CD4-positive, alpha-beta memory T cell (primary cell): ENCODE measurements around the gene BABAM2. TPM values are rescaled to one million over a fixed set of nuclear protein-coding genes. Genes with fewer than 3 reads are reported as not detected.

Experiments used
- CTCF ChIA-PET: fragments of 350-600 bp; sonication (Branson Sonifier 250); formaldehyde crosslinking; loops from one replicate; lab custom pipeline; 2021; ENCODE audit warnings: inconsistent platforms; ENCODE audit not compliant: partially characterized antibody; lab: Charles Lee
- POLR2A ChIA-PET: fragments of 350-600 bp; sonication (Branson Sonifier 250); formaldehyde crosslinking; loops from one replicate; lab custom pipeline; 2021; ENCODE audit not compliant: partially characterized antibody; lab: Charles Lee
- DNase-seq, 5 donors: peaks; one replicate each; pipeline versions ENCODE4 v3.0.0 to v3.0.0-alpha.2; 2020 to 2022; ENCODE audit warnings: mixed read lengths in 1 of 5
- H3K27ac ChIP-seq: one replicate; pipeline ENCODE4 v1.7.0; 2013; ENCODE audit warnings: low read depth, low read length
- H3K27me3 ChIP-seq: 2 replicates; pipeline ENCODE4 v1.7.0; 2013; ENCODE audit warnings: mild to moderate bottlenecking, low read length, moderate library complexity; ENCODE audit not compliant: insufficient read depth
- H3K36me3 ChIP-seq: 2 replicates; pipeline ENCODE4 v1.7.0; 2013; ENCODE audit warnings: mild to moderate bottlenecking, low read length, moderate library complexity; ENCODE audit not compliant: insufficient read depth
- H3K4me1 ChIP-seq: 2 replicates; pipeline ENCODE4 v1.7.0; 2013; ENCODE audit warnings: mild to moderate bottlenecking, low read length, moderate library complexity; ENCODE audit not compliant: insufficient read depth
- H3K4me3 ChIP-seq, 2 donors: one replicate each; pipeline ENCODE4 v1.7.0; 2013; ENCODE audit warnings: low read length in 2 of 2, mild to moderate bottlenecking in 1 of 2
- H3K9me3 ChIP-seq, 2 donors: one replicate each; pipeline ENCODE4 v1.7.0; 2013; ENCODE audit warnings: low read length in 2 of 2, control low read depth in 1 of 2; ENCODE audit not compliant: control insufficient read depth in 1 of 2
- H3K27ac Mint-ChIP-seq, 7 donors: one replicate each; pipeline ENCODE4 v1.8.0; 2020 to 2021; ENCODE audit warnings: mixed read lengths in 7 of 7, mild to moderate bottlenecking in 6 of 7, inconsistent platforms in 3 of 7, moderate library complexity in 3 of 7
- H3K27me3 Mint-ChIP-seq, 2 donors: one replicate each; pipeline ENCODE4 v1.8.0; 2020 to 2021; ENCODE audit warnings: mixed read lengths in 2 of 2
- H3K36me3 Mint-ChIP-seq, 2 donors: one replicate each; pipeline ENCODE4 v1.8.0; 2020 to 2021; ENCODE audit warnings: mixed read lengths in 2 of 2, inconsistent platforms in 1 of 2, mild to moderate bottlenecking in 1 of 2
- H3K4me1 Mint-ChIP-seq, 4 donors: one replicate each; pipeline ENCODE4 v1.8.0; 2020 to 2021; ENCODE audit warnings: mixed read lengths in 4 of 4, mild to moderate bottlenecking in 1 of 4
- H3K4me3 Mint-ChIP-seq, 8 donors: one replicate each; pipeline ENCODE4 v1.8.0; 2020 to 2021; ENCODE audit warnings: mixed read lengths in 8 of 8, mild to moderate bottlenecking in 7 of 8, moderate library complexity in 6 of 8, inconsistent platforms in 3 of 8
- H3K9me3 Mint-ChIP-seq, 8 donors: one replicate each; pipeline ENCODE4 v1.8.0; 2020 to 2021; ENCODE audit warnings: mixed read lengths in 8 of 8, mild to moderate bottlenecking in 5 of 8, inconsistent platforms in 3 of 8, moderate library complexity in 1 of 8
- intact Hi-C: fragments of 100-400 bp; cut with micrococcal nuclease; formaldehyde crosslinking; loops from one replicate; pipeline ENCODE4 v1.15.1; 2023
- polyA plus RNA-seq, 2 donors: library from polyadenylated mRNA; unstranded; fragments of 300-500 nt; fragmentation: Illumina TruSeq; gene quantifications; one replicate each; pipeline ENCODE4 v1.2.3, GENCODE V29; 2021
- total RNA-seq, 2 experiments: library from RNA; stranded (reverse); gene quantifications; one replicate each; pipeline ENCODE4 v1.2.3, GENCODE V29; 2021

The BABAM2 gene
- total and polyA plus RNA-seq, 4 experiments from 2014 or later = 37.3 to 60.1 (median 48.2) TPM

DNA sequence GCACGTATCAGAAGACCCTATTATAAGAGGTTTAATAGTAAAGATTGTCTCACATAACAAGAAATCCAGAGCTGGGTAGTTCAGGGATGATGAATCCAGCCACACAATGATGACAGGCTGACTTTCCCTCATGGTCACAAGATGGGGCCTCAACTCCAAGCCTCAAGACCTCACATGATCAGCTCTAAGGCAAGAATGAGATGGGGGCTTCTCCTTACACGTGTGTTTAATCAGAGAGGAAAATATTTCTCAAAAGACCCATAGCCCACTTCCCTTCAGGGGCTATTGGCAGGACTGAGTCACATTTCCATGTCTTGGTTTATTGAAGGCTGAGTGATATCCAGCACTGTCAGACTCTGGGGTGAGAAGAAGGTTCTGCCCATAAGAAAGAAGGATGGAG, 402.0 kb downstream of the BABAM2 start:
- Histone ChIP-seq H3K27ac (no peak overlapping the region), H3K4me1 (no peaks in the 10 kb centered on the region), H3K9me3 (no peaks in the 10 kb centered on the region), H3K36me3 (no peaks in the 10 kb centered on the region), H3K27me3 (no peaks in the 10 kb centered on the region), H3K4me3 (no peak overlapping the region)
- Mint-ChIP-seq H3K4me3 (no peak overlapping the region), H3K9me3 (no peaks in the 10 kb centered on the region), H3K4me1 (peaks cover 0 to 1% (median 0%) of the 10 kb centered on the region in 4 donors), H3K27ac (peak overlapping the region in 1 of 7 donors; percentile 30), H3K27me3 (no peaks in the 10 kb centered on the region), H3K36me3 (peaks cover under 1 to 6% of the 10 kb centered on the region in 2 donors)
- ChIA-PET CTCF (no interaction called here), POLR2A (no interaction called here)
- no peak for DNase-seq
- intact Hi-C loops = no loop called here

GRCh38 chr2:28293416-28293815, 402.9 kb downstream of the BABAM2 start:
- Histone ChIP-seq H3K4me3 (no peak overlapping the region), H3K4me1 (no peaks in the 10 kb centered on the region), H3K27me3 (no peaks in the 10 kb centered on the region), H3K27ac (no peak overlapping the region), H3K36me3 (no peaks in the 10 kb centered on the region), H3K9me3 (no peaks in the 10 kb centered on the region)
- Mint-ChIP-seq H3K36me3 (peaks cover 8 to 11% of the 10 kb centered on the region in 2 donors), H3K4me1 (peaks cover 0 to 1% (median 0%) of the 10 kb centered on the region in 4 donors), H3K27me3 (no peaks in the 10 kb centered on the region), H3K9me3 (no peaks in the 10 kb centered on the region), H3K27ac (no peak overlapping the region), H3K4me3 (no peak overlapping the region)
- intact Hi-C loops = no loop called here
- CTCF ChIA-PET = no interaction called here
- POLR2A ChIA-PET = no interaction called here
- DNase-seq = no peak

DNA sequence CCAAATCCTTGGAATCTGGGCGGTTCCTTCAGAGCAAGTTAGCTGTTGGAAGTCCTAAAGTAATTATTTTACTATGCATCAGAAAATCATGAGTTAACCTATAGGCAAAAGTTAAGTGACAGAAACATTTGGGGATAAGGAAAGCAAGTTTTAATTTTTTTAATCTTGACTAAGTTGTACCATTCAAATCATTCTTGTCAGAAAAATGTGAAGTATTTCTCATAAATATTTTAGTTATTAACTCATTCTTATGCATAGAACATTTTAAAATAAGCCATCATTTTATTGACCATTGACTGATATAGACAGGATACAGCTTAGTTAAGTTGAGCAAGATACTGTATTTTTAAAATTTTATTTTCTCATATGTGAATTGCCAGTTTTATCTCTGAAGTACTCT, 403.9 kb downstream of the BABAM2 start:
- no peak for DNase-seq
- no peaks in the 10 kb centered on the region for H3K27me3 Mint-ChIP-seq
- Histone ChIP-seq H3K27me3 (no peaks in the 10 kb centered on the region), H3K4me3 (no peak overlapping the region), H3K36me3 (no peaks in the 10 kb centered on the region), H3K9me3 (no peaks in the 10 kb centered on the region), H3K27ac (no peak overlapping the region), H3K4me1 (no peaks in the 10 kb centered on the region)
- ChIA-PET POLR2A (no interaction called here), CTCF (no interaction called here)
- peaks cover 0 to 1% (median 0%) of the 10 kb centered on the region in 4 donors for H3K4me1 Mint-ChIP-seq
- peaks cover 12 to 17% of the 10 kb centered on the region in 2 donors for H3K36me3 Mint-ChIP-seq
- H3K4me3 Mint-ChIP-seq = no peak overlapping the region
- no peak overlapping the region for H3K27ac Mint-ChIP-seq
- intact Hi-C loops = no loop called here
- no peaks in the 10 kb centered on the region for H3K9me3 Mint-ChIP-seq

- Histone ChIP-seq H3K36me3 (no peaks in the 10 kb centered on the region), H3K27me3 (no peaks in the 10 kb centered on the region), H3K4me3 (no peak overlapping the region), H3K9me3 (no peaks in the 10 kb centered on the region), H3K4me1 (no peaks in the 10 kb centered on the region), H3K27ac (no peak overlapping the region)
- H3K27me3 Mint-ChIP-seq = no peaks in the 10 kb centered on the region
- DNase-seq = no peak
- peak overlapping the region in 2 of 7 donors; percentile 13 to 27 for H3K27ac Mint-ChIP-seq
- no peak overlapping the region for H3K4me3 Mint-ChIP-seq
- H3K36me3 Mint-ChIP-seq = peaks cover 24 to 31% of the 10 kb centered on the region in 2 donors
- intact Hi-C loops = no loop called here
- peaks cover 0 to 1% (median 0%) of the 10 kb centered on the region in 4 donors for H3K4me1 Mint-ChIP-seq
- POLR2A ChIA-PET = no interaction called here
- no peaks in the 10 kb centered on the region for H3K9me3 Mint-ChIP-seq
- CTCF ChIA-PET = no interaction called here
Measured at GRCh38 chr2:28296243-28296642, 405.7 kb downstream of the BABAM2 start.

- Mint-ChIP-seq H3K36me3 (peaks cover 27 to 36% of the 10 kb centered on the region in 2 donors), H3K27me3 (no peaks in the 10 kb centered on the region), H3K4me3 (no peak overlapping the region), H3K9me3 (no peaks in the 10 kb centered on the region), H3K4me1 (peaks cover 0 to 3% (median 0%) of the 10 kb centered on the region in 4 donors), H3K27ac (no peak overlapping the region)
- Histone ChIP-seq H3K9me3 (no peaks in the 10 kb centered on the region), H3K4me1 (no peaks in the 10 kb centered on the region), H3K27me3 (no peaks in the 10 kb centered on the region), H3K4me3 (no peak overlapping the region), H3K27ac (no peak overlapping the region), H3K36me3 (no peaks in the 10 kb centered on the region)
- intact Hi-C loops = no loop called here
- ChIA-PET CTCF (no interaction called here), POLR2A (no interaction called here)
- no peak for DNase-seq
Measured at GRCh38 chr2:28296904-28297303, 406.4 kb downstream of the BABAM2 start.

GRCh38 chr2:28297531-28297930, 407.0 kb downstream of the BABAM2 start:
- Histone ChIP-seq H3K4me3 (no peak overlapping the region), H3K36me3 (no peaks in the 10 kb centered on the region), H3K9me3 (no peaks in the 10 kb centered on the region), H3K27me3 (no peaks in the 10 kb centered on the region), H3K4me1 (no peaks in the 10 kb centered on the region), H3K27ac (no peak overlapping the region)
- H3K36me3 Mint-ChIP-seq = peaks cover 31 to 38% of the 10 kb centered on the region in 2 donors
- H3K27me3 Mint-ChIP-seq = no peaks in the 10 kb centered on the region
- POLR2A ChIA-PET = no interaction called here
- DNase-seq = no peak
- H3K27ac Mint-ChIP-seq = peak overlapping the region in 2 of 7 donors; percentile 31 to 80
- peaks cover 0 to 3% (median 0%) of the 10 kb centered on the region in 4 donors for H3K4me1 Mint-ChIP-seq
- no peaks in the 10 kb centered on the region for H3K9me3 Mint-ChIP-seq
- H3K4me3 Mint-ChIP-seq = no peak overlapping the region
- intact Hi-C loops = no loop called here
- CTCF ChIA-PET = no interaction called here

DNA sequence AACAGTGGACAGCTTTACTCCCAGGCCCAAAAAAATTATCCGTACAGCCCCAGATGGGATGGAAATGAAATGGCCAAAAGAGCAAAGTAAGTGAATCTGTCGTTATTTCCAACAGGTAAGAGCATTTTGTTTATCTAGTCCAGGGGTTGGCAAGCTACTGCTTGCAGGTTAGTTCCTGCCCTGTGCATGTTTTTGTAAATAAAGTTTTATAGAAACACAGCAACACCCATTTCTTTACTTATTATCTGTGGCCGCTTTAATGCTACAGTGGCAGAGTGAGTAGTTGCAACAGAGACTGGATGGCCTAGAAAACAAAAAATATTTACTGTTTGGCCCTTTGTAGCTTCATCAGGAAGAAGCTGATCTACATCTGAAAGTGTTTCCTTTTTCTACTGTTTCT, 407.9 kb downstream of the BABAM2 start:
- H3K27ac Mint-ChIP-seq = peak overlapping the region in 1 of 7 donors; percentile 18
- H3K4me1 ChIP-seq = no peaks in the 10 kb centered on the region

More for the DNA sequence above, 407.9 kb downstream of the BABAM2 start:
- Histone ChIP-seq H3K27me3 (no peaks in the 10 kb centered on the region), H3K9me3 (no peaks in the 10 kb centered on the region), H3K4me3 (no peak overlapping the region), H3K36me3 (no peaks in the 10 kb centered on the region), H3K27ac (no peak overlapping the region)
- Mint-ChIP-seq H3K27me3 (no peaks in the 10 kb centered on the region), H3K9me3 (no peaks in the 10 kb centered on the region), H3K36me3 (peaks cover 39 to 45% of the 10 kb centered on the region in 2 donors), H3K4me3 (no peak overlapping the region), H3K4me1 (peaks cover 0 to 3% (median 0%) of the 10 kb centered on the region in 4 donors)
- DNase-seq = no peak
- CTCF ChIA-PET = interaction anchor here (0.5 kb wide), 1 partner anchor 19 kb away, joined by 3 read pairs; no protein-coding TSS in a partner anchor
- intact Hi-C loops = no loop called here
- POLR2A ChIA-PET = no interaction called here
